ENCODE measurements around the gene PPP2R2B.
"Not testable (repeated sequence)": the region's sequence is repeated elsewhere in the genome, so short reads cannot be mapped to it uniquely, and the experiment has no call there.

PPP2R2B gene

GRCh38 chr5:146565764-146566367 lies 312.7 kb downstream of the PPP2R2B start:
- in situ Hi-C loops (cut with MboI; ENCODE audit: low sequenced_read_pairs): no loop called here

- in situ Hi-C loops (cut with MboI; ENCODE audit: low sequenced_read_pairs): no loop called here
These were observed 314.4 kb downstream of the PPP2R2B start for GRCh38 chr5:146564007-146564762.

- in situ Hi-C loops (cut with MboI; ENCODE audit: low sequenced_read_pairs): no loop called here
These were observed 316.1 kb downstream of the PPP2R2B start for GRCh38 chr5:146562461-146562860.

- in situ Hi-C loops (cut with MboI; ENCODE audit: low sequenced_read_pairs): no loop called here
These were observed 316.8 kb downstream of the PPP2R2B start for GRCh38 chr5:146561711-146562110.

- in situ Hi-C loops (cut with MboI; ENCODE audit: low sequenced_read_pairs): no loop called here
These were observed 318.2 kb downstream of the PPP2R2B start for GRCh38 chr5:146560205-146560812.

GRCh38 chr5:146556884-146557283 lies 321.7 kb downstream of the PPP2R2B start:
- in situ Hi-C loops (cut with MboI; ENCODE audit: low sequenced_read_pairs): not testable (repeated sequence)

- in situ Hi-C loops (cut with MboI; ENCODE audit: low sequenced_read_pairs): no loop called here
These were observed 325.1 kb downstream of the PPP2R2B start for GRCh38 chr5:146553446-146553845.

- in situ Hi-C loops (cut with MboI; ENCODE audit: low sequenced_read_pairs): loop anchor here (10.0 to 25.0 kb wide), 2 partner anchors 415 to 638 kb away; no protein-coding TSS in a partner anchor
These were observed 328.9 kb downstream of the PPP2R2B start for GRCh38 chr5:146549615-146550014.

- in situ Hi-C loops (cut with MboI; ENCODE audit: low sequenced_read_pairs): loop anchor here (10.0 to 25.0 kb wide), 2 partner anchors 416 to 638 kb away; no protein-coding TSS in a partner anchor
These were observed 329.6 kb downstream of the PPP2R2B start for GRCh38 chr5:146548781-146549449.

- in situ Hi-C loops (cut with MboI; ENCODE audit: low sequenced_read_pairs): loop anchor here (10.0 to 25.0 kb wide), 2 partner anchors 421 to 643 kb away; no protein-coding TSS in a partner anchor
These were observed 334.3 kb downstream of the PPP2R2B start for GRCh38 chr5:146544232-146544631.

GRCh38 chr5:146541958-146542849 lies 336.4 kb downstream of the PPP2R2B start:
- in situ Hi-C loops (cut with MboI; ENCODE audit: low sequenced_read_pairs): loop anchor here (10.0 to 25.0 kb wide), 2 partner anchors 423 to 645 kb away; no protein-coding TSS in a partner anchor

GRCh38 chr5:146540414-146540813 lies 338.1 kb downstream of the PPP2R2B start:
- in situ Hi-C loops (cut with MboI; ENCODE audit: low sequenced_read_pairs): loop anchor here (10.0 to 25.0 kb wide), 2 partner anchors 424 to 647 kb away; no protein-coding TSS in a partner anchor

- in situ Hi-C loops (cut with MboI; ENCODE audit: low sequenced_read_pairs): loop anchor here (10.0 to 25.0 kb wide), 2 partner anchors 425 to 647 kb away; no protein-coding TSS in a partner anchor
These were observed 338.6 kb downstream of the PPP2R2B start for GRCh38 chr5:146539973-146540372.

GRCh38 chr5:146538432-146538831 lies 340.1 kb downstream of the PPP2R2B start:
- in situ Hi-C loops (cut with MboI; ENCODE audit: low sequenced_read_pairs): loop anchor here (25.0 kb wide), 1 partner anchor 649 kb away; no protein-coding TSS in a partner anchor

GRCh38 chr5:146533882-146534281 lies 344.7 kb downstream of the PPP2R2B start:
- in situ Hi-C loops (cut with MboI; ENCODE audit: low sequenced_read_pairs): loop anchor here (25.0 kb wide), 1 partner anchor 653 kb away; no protein-coding TSS in a partner anchor

- in situ Hi-C loops (cut with MboI; ENCODE audit: low sequenced_read_pairs): loop anchor here (25.0 kb wide), 1 partner anchor 654 kb away; no protein-coding TSS in a partner anchor
These were observed 345.2 kb downstream of the PPP2R2B start for GRCh38 chr5:146533260-146533857.

Data from HL-60/S4 (cell line).